GM12892 (cell line): ENCODE data around the gene CA9.

Experiments used
- POLR2A ChIP-seq: IDR thresholded peaks from 2 replicates; pipeline ENCODE4 v1.6.1; 2011; ENCODE audit warnings: low read depth, low read length, control low read depth
- POLR2AphosphoS5 ChIP-seq: IDR thresholded peaks from 2 replicates; pipeline ENCODE4 v1.6.1; 2011; ENCODE audit warnings: low read depth, low read length, control low read depth
- TAF1 ChIP-seq: IDR thresholded peaks from 2 replicates; pipeline ENCODE4 v1.6.1; 2011; ENCODE audit warnings: low read depth, mild to moderate bottlenecking, control low read depth, low read length, borderline replicate concordance

- TF ChIP-seq POLR2A (no peak), TAF1 (no peak), POLR2AphosphoS5 (no peak)
Measured at GRCh38 chr9:35691757-35692301, 18.1 kb downstream of the CA9 start.
